ELR (cell line): ENCODE measurements around the gene NR4A2.
A peak's percentile ranks its signal among the peaks of the same experiment; 100 is the strongest.

Source experiments
- DNase-seq: peaks from one replicate; pipeline ENCODE4 v3.0.0-alpha.2; 2015; ENCODE audit warnings: low read depth

NR4A2 gene

DNA sequence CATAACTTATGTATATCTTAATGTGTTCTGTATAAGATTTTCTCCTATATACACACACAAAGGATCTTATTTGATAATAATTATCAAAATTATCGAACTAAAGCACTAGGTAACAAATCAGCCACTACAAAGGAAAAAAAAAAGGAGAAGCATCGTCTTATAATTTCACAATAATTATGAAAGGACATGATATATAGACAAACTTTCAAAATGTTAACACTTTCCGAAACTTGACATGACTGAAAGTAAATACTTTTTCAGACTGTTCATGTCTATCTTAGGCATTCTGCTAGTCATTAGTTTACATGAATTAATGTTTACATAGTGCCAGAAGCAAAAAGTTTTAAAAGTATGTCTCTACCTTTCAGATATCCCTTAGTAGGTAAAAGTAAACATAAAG lies 7.3 kb upstream of the NR4A2 start:
- DNase-seq: no peak

DNA sequence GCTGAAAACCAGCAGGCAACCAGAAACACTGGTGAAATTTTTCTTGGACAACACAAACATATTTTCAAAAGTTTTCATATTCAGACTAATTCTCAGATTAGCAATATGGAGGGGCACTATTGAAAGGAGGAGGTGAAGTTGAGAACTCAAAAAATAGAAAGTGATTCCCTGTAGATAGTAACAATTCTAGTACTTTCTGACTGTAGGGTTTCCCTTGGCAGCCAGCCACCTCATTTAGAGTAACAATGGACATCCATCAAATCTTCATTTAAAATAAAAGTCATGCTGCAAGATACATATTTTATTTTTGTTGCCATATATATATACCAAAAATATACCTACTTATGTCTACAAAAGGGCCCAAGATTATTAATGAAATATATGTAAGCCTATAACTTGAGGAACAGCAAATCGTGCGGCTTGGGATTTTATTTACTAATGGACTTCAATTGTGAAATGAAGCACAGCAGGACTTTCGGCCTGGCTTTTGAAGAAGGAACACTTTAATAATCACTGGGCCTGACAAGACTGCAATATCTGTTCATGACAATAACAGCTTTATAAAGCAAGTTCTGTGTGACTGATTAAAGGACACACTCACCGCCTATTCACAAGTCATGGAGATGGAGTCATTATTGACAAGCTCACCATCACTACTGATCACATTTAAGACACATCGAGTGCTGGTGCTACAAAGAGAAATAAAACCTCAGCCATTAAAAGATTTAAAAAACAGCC lies 6.8 kb upstream of the NR4A2 start:
- no peak for DNase-seq

DNA sequence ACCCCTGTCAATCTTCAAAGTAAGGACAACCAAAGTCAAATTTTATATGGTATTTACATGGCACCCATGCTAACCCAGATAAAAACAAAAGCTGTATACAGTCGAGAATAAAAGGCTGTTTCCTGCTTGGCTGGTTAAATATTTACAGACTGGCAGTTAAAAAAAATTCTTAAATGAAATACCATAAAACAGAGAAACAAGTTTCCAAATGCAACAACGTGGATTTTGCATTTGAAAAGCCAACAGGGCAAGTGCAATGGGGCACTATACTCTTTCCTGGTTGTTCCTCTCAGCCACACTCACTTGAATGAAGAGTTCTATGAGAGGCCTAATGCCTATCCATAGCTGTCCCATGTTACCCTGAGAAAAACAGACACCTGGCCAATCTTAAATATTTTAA lies 6.1 kb upstream of the NR4A2 start:
- no peak for DNase-seq

DNA sequence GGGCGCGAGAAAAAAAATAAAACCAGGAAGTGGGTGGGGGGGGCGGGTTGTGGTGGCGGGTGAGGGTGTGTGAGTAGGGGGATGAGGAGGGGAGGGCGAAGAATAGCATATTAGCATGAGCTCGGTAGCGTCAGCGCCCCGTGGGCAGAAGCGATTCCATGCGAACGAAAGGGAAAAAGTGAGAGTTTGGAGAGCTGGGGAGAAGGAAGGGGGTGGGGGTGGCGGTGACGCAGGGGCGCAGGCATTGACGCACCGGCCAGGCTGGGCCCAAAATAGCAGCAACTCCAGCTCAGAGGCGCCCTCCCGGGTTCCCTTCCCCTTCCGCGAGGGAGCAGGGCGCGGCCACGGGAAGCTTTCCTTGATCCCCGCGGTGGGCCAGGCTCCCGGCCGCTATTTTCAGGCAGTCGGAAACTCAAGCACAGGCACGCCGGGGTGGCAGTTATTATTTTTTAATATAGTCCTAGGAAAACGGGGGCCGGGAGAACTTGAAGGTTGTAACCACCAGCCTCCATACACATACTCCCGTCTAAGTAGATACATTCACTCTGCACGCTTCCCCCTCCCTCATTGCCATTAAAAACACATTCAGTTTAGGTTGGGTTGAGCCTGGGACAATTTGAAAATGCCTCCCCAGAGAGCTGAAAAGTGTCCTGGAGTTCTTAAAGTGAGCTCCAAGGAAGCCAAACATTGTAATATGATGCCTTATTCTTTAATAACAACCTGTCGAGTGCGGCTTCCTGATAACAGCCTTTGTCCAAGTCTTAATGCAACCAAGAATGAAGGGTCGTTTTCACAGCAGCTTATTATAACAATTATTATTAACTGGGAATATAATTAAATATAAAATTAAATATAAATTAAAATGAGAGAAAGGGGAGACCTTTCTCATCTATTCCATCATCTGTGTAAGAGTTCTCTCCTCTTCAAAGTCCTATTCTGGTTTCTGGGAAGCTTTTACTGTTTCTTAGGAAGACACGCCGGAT lies 2.3 kb upstream of the NR4A2 start:
- peak; percentile 88 for DNase-seq

DNA sequence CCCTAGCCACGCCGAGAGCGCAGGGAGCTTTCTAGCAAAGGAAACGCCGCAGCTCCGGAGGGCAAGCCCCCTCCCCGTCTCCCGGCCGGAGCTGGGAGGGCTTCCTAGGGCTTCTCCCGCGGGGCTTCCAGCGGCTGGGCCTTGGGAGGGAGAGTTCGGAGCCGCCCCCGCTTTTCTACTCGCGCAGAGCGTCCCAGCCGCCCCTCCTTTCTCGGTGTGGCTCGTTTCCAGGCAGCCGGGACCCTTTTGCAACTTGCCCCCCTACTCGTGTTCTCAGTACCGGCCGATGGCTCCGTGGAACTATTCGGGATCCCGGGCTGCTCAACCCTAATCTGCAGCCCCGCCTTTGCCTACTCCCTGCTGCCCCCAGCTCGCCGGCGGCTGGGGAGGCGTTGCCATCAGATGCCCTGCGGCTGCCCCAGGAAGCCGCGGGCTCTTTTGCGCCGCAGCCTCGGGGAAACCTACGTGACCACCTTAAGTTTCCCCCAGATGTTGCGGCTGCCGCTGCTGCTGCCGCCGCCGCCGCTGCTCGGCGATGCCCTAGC lies 1.5 kb upstream of the NR4A2 start:
- DNase-seq: peak; percentile 72

DNA sequence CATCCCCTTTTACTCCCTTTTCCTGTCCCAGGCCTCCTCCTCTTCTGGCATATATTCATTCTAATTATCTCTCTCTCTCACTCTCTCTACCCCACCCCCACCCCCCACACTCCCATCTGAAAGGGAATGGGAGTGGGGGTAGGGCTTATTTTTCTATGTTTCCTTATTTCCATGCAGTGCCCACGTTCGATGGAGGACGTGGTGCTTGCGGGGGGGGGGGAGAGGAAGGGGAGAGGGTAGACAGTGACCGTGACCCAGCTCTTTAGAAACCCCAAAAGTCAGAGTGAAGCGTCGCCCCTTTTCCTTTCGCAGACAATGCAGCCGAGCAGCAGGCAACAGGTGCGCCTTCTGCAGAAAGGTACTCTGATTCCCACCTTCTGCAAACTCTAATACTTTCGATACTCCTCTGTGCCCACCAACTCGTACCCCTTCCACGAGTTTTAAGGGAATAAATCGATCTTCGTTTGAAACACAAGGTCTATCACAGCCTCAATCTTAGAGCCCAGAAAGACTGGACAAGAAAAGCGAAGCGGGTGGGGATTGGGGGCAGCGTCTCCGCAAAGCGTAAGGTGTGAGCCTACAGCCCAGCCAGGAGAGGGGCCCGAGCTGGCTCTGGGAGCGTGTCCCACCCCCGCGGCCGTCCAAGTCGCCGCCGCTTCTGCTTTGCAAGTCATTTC lies 891 bp upstream of the NR4A2 start:
- DNase-seq: no peak

DNA sequence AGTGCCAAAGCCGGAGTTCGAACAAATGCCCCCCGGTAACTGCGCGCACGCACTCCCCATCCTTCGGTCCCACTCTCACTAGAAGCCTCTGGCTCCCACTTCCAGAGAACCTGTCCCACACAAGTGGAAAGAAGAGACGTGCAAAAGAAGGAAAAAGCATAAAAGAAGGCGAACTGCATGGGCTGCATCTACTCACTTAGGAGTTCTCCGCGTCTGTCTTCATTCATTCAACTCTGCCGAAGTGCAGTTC lies 312 bp downstream of the NR4A2 start:
- DNase-seq: no peak

DNA sequence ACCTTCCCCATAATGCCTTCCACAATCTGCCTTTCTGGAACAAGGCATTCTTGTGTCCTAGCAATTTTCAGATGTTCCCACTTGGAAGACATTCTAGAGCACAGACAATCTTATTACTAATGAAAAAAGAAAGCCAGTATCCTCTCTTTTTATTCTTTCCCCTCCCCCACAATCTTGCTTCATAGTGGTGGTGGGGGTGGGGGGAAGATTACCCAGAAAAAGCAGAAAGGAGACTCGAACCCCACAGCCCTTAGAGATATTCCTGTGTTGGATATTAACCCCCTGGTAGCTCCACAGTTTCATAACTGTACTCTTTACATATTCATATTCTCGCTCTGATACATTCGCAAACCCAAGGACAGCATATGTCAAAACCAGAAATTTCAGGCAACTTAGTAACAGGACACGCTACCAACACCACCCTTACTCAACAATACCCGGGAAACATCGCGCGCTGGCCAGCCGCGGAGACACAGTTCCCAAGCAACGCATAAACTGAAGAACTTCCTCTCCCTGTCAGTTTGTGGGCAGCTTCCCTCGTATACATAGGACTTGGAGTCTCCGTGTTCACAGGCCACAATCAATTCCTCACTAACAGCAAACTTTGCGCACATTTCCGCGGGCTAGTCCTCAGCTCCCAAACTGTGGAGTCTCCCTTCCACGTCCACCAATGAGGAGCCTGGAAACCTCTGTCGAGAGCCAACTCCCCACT lies 793 bp downstream of the NR4A2 start:
- DNase-seq: peak; percentile 67

DNA sequence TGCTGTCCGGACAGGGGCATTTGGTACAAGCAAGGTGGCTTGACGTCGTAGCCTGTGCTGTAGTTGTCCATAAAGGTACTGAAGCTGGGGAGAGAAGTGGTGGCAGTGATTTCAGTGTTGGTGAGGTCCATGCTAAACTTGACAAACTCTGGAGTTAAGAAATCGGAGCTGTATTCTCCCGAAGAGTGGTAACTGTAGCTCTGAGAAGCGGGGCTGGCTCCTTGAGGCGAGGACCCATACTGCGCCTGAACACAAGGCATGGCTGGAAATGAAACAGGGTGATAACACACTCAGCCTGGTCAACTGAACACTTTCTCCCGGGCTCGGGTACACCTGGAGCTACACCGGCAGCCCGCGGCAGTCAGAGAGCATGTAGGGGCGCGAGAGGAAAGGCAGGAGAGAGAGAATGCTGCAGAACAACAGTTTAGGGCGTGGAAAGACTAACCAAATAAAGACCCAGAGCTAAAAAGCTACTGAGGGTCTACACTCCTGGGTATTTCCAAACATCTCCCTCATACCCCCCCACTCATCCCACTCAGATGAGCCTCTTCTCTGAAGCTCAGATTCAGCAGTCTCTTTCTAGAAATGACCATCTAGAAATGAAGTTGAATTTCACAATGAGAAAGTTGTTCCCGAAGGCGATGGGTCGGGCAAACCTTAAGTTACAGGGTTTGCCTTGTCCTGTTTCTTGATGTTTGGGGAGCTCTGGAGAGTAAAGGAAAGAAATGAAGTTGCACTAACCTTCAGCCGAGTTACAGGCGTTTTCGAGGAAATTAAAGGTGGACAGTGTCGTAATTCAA lies 2.4 kb downstream of the NR4A2 start:
- no peak for DNase-seq

DNA sequence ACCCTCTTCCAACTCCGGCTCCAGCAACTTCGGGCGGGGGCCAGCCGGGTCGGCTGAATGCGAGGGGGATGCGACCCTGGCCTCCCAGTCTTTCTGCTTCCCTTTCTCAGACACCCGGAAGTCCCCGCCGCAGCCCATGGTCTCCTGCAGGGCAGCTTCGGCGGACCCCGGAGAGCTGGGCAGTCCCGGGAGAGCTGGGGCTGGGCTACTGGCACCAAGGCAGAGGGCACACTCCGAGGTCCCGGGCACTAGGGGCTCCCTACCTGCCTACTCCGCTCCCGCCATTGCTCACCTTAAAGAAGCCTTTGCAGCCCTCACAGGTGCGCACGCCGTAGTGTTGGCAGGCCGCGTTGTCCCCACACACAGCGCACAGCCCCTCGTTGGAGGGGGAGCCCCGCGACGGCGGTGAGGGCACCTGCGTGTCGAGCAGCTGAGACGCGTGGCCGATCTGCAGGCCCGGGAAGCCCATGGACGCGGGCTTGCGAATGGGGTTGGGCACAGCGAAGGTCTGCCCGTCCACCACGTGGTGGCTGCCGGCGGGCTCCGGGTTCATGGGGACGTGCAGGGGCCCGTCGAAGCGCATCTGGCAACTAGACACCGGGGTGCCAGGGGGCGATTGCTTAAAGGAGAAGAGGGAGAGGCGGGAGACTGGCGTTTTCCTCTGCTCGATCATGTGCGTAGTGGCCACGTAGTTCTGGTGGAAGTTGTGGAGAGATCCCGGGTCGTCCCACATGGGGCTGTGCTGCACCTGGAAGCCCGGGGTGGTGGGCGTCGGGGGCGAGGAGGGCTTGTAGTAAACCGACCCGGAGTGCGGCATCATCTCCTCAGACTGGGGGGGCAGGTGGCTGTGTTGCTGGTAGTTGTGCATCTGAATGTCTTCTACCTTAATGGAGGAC lies 3.2 kb downstream of the NR4A2 start:
- no peak for DNase-seq

DNA sequence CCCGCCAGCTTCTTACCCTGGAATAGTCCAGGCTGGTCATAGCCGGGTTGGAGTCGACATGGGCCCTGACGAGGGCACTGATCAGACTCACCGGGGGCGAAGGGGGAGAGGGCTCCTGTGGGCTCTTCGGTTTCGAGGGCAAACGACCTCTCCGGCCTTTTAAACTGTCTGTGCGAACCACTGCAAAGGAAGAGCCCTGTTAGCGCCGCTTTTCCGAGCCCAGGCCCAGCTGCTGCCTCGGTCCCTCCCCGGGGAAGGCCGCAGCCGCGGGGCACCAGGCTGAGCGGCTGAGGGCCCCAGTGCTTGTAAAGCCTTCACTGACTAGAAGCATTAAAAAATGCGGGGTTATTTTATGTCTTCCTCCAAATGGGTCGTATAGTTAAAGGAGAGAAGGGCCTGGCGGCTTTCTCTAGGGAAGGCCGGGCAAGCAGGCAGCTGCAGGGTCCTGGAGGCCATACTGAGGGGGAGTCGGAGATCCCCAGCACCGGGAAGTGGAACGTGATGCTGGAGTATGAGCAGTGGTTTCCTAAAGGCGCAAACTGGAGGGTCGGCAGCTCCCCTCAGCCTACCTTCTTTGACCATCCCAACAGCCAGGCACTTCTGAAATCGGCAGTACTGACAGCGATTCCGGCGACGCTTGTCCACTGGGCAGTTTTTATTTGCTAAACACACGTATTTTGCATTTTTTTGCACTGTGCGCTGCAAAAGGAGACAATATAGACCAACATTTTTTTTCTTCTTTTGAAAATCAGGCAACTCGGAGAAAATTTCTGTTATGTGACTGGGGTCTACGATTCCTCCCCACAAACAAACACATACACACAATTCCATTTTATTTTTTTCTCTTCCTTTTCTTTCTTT lies 4.5 kb downstream of the NR4A2 start:
- no peak for DNase-seq

DNA sequence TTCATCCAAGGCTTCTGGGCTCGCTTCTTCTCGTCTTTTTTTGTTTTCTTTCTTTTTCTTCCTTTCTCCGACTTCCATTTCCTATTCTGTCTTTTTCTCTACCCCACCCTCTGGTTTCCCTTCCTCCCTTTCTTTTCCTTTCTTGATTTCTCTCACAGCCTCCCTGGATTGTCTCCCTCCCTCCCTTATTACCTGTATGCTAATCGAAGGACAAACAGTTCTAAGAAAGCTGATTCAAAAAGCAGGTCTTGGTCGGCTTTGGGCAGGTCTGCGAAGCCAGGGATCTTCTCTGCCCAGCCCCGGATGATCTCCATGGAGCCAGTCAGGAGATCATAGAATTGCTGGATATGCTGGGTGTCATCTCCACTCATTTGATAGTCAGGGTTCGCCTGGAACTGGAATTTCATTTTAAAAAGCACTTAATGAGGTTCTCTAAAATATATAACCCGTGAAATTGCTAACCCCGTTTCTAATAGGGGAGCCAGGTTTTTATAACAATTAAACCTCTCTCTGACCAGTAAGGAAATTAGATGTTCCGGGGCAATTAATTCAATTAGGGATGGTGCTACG lies 5.9 kb downstream of the NR4A2 start:
- DNase-seq: no peak

DNA sequence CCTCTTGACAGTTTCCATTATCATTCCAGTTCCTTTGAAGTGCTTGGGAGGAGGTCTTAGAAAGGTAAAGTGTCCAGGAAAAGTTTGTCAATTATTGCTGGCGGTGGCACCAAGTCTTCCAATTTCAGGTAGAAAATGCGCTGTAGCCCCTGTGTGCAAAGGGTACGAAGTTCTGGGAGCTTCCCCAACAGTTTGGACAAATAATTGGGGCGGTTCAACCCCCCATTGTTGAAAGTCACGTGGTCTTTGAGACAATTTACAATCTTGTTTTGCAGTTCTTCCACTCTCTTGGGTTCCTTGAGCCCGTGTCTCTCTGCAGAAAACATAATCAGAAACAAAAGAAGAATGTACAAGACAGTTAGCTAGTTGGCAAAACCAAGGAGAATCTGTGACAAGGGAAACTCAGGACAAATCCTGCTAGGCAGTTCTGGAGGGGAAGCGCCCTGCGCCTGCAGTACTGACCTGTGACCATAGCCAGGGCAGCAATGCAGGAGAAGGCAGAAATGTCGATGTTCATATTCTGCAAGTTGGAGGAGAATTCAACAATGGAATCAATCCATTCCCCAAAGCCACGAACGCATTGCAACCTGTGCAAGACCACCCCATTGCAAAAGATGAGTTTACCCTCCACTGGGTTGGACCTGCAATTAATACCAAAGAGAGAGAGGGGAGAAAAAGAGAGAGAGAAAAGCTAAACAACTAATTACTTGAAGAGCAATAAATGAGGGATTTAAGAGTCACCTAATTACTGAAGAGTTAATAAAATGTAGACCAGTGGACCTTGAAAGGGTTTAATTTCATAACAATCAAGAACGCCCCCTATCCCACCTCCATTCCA lies 6.6 kb downstream of the NR4A2 start:
- no peak for DNase-seq

DNA sequence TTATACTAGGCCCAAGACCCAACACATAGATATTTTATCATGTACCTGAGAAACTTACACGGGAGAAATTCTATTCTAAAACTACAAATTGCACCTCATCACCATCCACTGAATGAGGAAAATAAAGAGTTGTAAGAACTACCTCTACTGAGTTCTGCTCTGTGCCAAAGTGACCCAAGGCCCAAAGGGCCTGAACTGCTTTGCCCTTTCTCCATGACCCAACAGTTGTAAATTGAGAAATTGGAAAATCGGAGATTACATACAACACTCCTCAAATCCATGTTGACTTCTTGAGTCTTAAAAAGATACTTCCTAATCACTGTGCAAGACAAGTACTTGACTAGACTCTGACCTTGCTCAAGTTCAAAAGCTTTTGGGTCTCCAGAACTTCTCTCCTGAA lies 8.8 kb downstream of the NR4A2 start:
- DNase-seq: no peak

DNA sequence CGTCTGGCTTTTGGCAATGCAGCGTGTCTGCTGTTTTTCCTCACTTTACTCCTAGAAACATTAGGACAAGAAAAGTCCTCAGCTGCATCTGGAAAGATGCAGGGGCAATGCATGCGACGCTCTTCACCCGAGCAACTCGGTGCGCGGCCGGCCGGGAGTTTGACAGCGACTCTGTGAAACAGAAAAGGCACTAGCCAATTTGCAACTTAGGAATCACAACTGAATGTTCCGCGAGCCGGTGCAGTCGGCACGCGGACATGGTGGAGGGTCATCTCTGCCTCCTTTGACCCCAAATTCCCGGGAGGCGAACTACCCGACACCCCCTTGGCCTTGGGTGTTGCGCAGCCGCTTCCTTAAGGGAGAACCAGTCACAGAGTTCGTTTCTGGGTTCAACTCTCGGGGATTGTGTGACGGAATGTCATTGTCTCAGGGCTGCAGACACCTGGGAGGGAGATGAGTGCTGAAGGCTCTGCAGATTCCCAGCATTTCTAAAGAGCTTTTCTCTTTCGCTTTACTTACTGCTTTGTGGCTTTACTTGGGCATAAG lies 9.8 kb downstream of the NR4A2 start:
- DNase-seq: no peak

DNA sequence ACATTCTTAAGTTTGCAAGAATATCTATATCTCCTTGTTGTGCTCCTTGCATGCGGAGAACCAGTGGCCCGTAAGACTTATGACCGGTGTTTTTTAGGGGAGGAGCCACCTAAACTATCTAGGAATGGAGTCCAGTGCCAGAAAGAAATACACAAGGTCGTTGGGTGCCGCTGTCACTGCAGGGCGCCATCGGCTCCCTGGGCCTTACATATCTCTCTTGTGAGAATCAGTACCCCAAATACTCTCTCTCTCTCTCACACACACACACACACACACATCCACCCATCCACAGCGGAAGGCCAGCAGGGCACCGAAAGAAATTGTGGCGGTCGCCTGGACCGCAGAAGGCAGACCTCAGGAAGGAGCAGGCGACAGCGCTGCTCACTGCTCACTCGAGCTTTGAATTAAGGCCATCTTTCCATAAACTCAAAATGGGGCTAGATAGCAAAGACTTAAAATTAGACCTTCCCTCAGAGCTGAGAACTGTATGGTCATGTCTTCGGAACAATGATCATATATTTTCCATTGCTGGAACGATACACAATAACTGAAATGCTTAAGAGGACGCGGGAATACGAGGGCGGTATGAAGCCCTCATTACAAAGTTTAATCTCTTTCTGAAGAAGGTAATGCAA lies 10.4 kb downstream of the NR4A2 start:
- DNase-seq: no peak

DNA sequence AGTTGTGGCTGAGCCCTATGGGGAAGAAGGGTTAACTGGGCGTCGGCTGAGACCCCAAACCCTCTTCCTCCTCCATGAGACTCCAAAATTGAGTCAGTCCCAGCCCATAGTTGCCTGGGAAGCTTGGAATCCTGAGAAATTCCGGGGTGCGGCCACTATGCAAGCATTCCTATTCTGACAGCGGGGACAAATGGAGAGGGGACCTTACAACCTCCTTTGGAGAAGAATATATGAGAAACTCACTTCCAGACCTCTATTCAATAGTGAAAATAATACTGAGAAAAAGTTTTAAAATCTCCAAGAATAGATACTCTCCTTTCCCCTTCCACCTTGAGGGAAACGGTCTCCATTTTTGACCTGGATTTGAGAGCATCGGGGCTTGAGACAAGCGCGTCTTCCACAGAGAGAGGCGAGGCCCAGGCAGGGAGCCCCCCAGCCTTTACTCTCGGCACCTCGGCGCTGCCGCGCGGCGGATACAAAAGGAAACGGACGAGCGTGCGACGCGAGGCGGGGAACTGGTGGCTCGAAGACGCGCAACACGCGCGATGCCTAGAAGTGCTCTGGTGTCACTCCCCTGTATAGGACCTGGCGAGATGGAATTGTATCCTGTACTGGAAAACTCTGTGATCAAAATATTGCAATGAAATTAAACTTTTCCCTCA lies 11.1 kb downstream of the NR4A2 start:
- no peak for DNase-seq
